Esophagus (tissue), 2 donors: ENCODE data around the gene ZDHHC7. TPM values are rescaled to one million over a fixed set of nuclear protein-coding genes. Genes with fewer than 3 reads are reported as not detected.
"Not testable (repeated sequence)": the region's sequence is repeated elsewhere in the genome, so short reads cannot be mapped to it uniquely, and the experiment has no call there.

Experiments
- H3K27ac ChIP-seq, 2 donors: one replicate each; pipeline ENCODE4 v1.5.1; 2013; ENCODE audit warnings: low read depth in 2 of 2, mild to moderate bottlenecking in 2 of 2, inconsistent platforms in 1 of 2, low read length in 1 of 2, moderate library complexity in 1 of 2
- H3K27me3 ChIP-seq, 2 donors: one replicate each; pipeline ENCODE4 v1.6.1; 2013; ENCODE audit warnings: low read length in 2 of 2, control low read depth in 1 of 2, mild to moderate bottlenecking in 1 of 2; ENCODE audit not compliant: insufficient read depth in 2 of 2, control insufficient read depth in 1 of 2
- H3K36me3 ChIP-seq, 2 donors: one replicate each; pipeline ENCODE4 v1.6.1; 2013; ENCODE audit warnings: low read length in 1 of 2; ENCODE audit not compliant: control insufficient read depth in 2 of 2, insufficient read depth in 2 of 2
- H3K4me1 ChIP-seq, 2 donors: one replicate each; pipeline ENCODE4 v1.6.1; 2013; ENCODE audit warnings: low read length in 1 of 2; ENCODE audit not compliant: control insufficient read depth in 2 of 2, insufficient read depth in 2 of 2
- H3K4me3 ChIP-seq, 2 donors: one replicate each; pipeline ENCODE4 v1.5.1; 2013; ENCODE audit warnings: low read length in 2 of 2, mild to moderate bottlenecking in 2 of 2, low read depth in 1 of 2, moderate library complexity in 1 of 2
- H3K9me3 ChIP-seq, 2 donors: one replicate each; pipeline ENCODE4 v1.6.1; 2013; ENCODE audit warnings: mild to moderate bottlenecking in 2 of 2, low read depth in 1 of 2, low read length in 1 of 2, moderate library complexity in 1 of 2; ENCODE audit not compliant: control insufficient read depth in 2 of 2, insufficient read depth in 1 of 2
- WGBS, 2 donors: extraction: QIAGEN DNeasy Blood & Tissue Kit; methylation state at CpG; one replicate each; pipeline ENCODE4 v1.1.7; 2013; 5-methylcytosine and 5-hydroxymethylcytosine counted together
- polyA plus RNA-seq, 2 donors: library from polyadenylated mRNA; stranded (reverse); fragments of 200-250 nt; gene quantifications; one replicate each; pipeline ENCODE4 v1.2.3, GENCODE V29; 2013
- donor health status: healthy with polysubstance abuse.
- donor health status: Bipolar disorder and iron deficiency.

ZDHHC7 gene
- polyA plus RNA-seq, 2 donors, result 17.1 to 17.9 TPM

DNA sequence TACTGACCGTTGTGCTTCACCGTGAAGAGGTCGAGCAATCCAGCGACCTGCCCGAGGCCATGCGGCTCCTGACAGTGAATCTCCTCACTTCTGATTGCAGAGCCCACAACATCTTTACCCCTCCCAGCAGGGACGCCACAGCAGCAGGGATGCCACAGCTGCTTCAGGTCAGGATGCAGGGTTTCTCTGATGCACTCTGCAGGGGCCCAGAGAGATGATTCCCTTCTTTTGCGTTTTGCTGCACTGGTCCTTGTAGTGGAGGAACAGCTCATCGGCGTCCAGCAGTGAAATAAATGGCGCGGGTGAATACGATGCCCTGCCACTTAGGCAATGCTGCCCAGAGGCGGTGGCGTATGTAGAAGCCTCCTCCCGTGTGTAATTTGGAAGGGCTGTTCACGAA, 21.8 kb upstream of the ZDHHC7 start:
- H3K36me3 ChIP-seq, result no peaks in the 10 kb centered on the region
- no peaks in the 10 kb centered on the region for H3K9me3 ChIP-seq
- H3K4me1 ChIP-seq, result peaks cover 7 to 20% of the 10 kb centered on the region in 2 donors
- H3K27ac ChIP-seq, result no peak overlapping the region
- no peak overlapping the region for H3K4me3 ChIP-seq
- 93 to 94% methylated on average over 17 of the region's 17 CpGs for WGBS, 2 donors
- no peaks in the 10 kb centered on the region for H3K27me3 ChIP-seq

DNA sequence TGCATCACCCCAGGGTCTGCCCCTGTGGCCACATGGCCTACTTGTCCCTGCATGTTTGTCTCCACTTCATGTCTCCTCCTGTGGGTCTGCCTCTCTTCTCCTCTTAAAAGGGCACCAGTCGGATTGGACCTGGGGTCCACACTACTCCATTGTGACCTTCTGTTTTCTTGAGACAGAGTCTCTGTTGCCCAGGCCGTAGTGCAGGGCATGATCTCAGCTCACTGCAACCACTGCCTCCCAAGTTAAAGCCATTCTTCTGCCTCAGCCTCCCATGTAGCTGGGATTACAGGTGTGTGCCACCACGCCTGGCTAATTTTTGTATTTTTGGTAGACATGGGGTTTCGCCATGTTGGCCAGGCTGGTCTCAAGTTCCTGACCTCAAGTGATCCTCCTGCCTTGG, 20.9 kb upstream of the ZDHHC7 start:
- peaks cover 11 to 22% of the 10 kb centered on the region in 2 donors for H3K4me1 ChIP-seq
- H3K27me3 ChIP-seq, H3K27ac ChIP-seq, H3K36me3 ChIP-seq, H3K4me3 ChIP-seq, H3K9me3 ChIP-seq: not testable (repeated sequence)
- 96 to 100% methylated on average over 4 of the region's 4 CpGs for WGBS, 2 donors

GRCh38 chr16:85031451-85031850, 20.1 kb upstream of the ZDHHC7 start:
- Histone ChIP-seq H3K27me3 (no peaks in the 10 kb centered on the region), H3K4me3 (no peak overlapping the region), H3K9me3 (no peaks in the 10 kb centered on the region), H3K27ac (peak overlapping the region in 1 of 2 donors; percentile 44), H3K36me3 (no peaks in the 10 kb centered on the region), H3K4me1 (peaks cover 9 to 18% of the 10 kb centered on the region in 2 donors)
- WGBS, 2 donors, result 68 to 74% methylated on average over 5 of the region's 5 CpGs

GRCh38 chr16:85029981-85030401, 18.7 kb upstream of the ZDHHC7 start:
- 43 to 58% methylated on average over 16 of the region's 16 CpGs for WGBS, 2 donors
- Histone ChIP-seq H3K4me1 (peaks cover 8 to 17% of the 10 kb centered on the region in 2 donors), H3K4me3 (no peak overlapping the region), H3K9me3 (no peaks in the 10 kb centered on the region), H3K27ac (peak overlapping the region; percentile 57 to 91), H3K36me3 (no peaks in the 10 kb centered on the region), H3K27me3 (no peaks in the 10 kb centered on the region)

DNA sequence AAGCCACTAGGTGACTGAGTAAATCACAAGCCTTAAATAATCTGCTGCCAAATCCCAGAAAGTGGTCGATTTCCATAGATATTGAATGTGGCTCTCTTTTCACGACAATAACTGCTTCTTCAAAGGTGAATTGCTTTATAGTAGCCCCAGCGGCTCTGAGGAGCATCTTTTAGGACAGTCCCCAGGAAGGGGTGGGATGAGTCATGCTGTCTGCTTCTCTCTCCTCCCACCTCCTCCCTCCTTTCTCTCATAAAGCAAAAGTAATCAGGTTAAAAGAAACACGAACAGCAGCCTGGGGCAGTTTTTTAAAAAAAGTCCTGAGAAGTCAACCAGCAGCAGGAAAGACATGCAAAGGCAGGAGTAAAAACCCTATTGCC, 18.1 kb upstream of the ZDHHC7 start:
- peak overlapping the region in 1 of 2 donors; percentile 16 for H3K4me3 ChIP-seq

GRCh38 chr16:85028685-85029407, 17.5 kb upstream of the ZDHHC7 start:
- Histone ChIP-seq H3K36me3 (no peaks in the 10 kb centered on the region), H3K27me3 (no peaks in the 10 kb centered on the region), H3K9me3 (no peaks in the 10 kb centered on the region), H3K27ac (peak overlapping the region; percentile 57 to 86), H3K4me1 (peaks cover 6 to 16% of the 10 kb centered on the region in 2 donors), H3K4me3 (peak overlapping the region; percentile 60 to 79)
- 10 to 19% methylated on average over 17 of the region's 17 CpGs for WGBS, 2 donors

More for the DNA sequence above, 18.1 kb upstream of the ZDHHC7 start:
- Histone ChIP-seq H3K36me3 (no peaks in the 10 kb centered on the region), H3K9me3 (no peaks in the 10 kb centered on the region), H3K27me3 (no peaks in the 10 kb centered on the region), H3K4me1 (peaks cover 6 to 16% of the 10 kb centered on the region in 2 donors), H3K27ac (peak overlapping the region; percentile 57 to 91)
- WGBS, 2 donors, result 14 to 27% methylated on average over 4 of the region's 4 CpGs

GRCh38 chr16:85027958-85028684, 16.8 kb upstream of the ZDHHC7 start:
- H3K9me3 ChIP-seq, result no peaks in the 10 kb centered on the region
- H3K36me3 ChIP-seq, result no peaks in the 10 kb centered on the region
- peak overlapping the region; percentile 78 to 86 for H3K27ac ChIP-seq
- H3K4me1 ChIP-seq, result peaks cover 6 to 16% of the 10 kb centered on the region in 2 donors
- H3K27me3 ChIP-seq, result no peaks in the 10 kb centered on the region
- peak overlapping the region; percentile 60 to 79 for H3K4me3 ChIP-seq
- WGBS, 2 donors, result 3% methylated on average over 34 to 41 of the region's 41 CpGs

GRCh38 chr16:85027349-85027957, 16.1 kb upstream of the ZDHHC7 start, which contains the start of gene KIAA0513:
Gene KIAA0513, plus strand, starts transcription at chr16:85027795. Its CDS starts 39,277 bp downstream, at chr16:85067072.
- peak within 1 kb of the TSS; percentile 60 to 79 for H3K4me3 ChIP-seq
- peak within 1 kb of the TSS; percentile 78 to 92 for H3K27ac ChIP-seq

DNA sequence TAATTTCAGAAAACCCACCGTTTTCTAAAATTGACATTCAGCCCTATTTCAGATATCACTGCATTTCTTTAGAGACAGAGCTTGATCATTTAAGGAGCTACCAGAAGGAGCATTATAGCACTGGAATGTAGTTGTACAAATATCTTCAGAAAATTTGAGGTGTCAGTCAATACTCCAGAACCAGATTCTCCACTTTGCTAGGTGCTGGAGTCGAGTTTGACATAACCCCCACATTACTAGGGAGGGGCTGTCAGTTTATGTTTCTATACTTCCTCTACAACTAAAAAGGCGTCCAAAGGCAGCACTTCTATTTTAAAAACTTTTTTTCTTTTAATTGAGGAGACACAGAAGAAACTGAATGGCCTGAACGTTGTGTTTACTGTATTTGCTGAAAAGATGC, 15.4 kb upstream of the ZDHHC7 start:
- H3K27me3 ChIP-seq, result no peaks in the 10 kb centered on the region
- peak overlapping the region in 1 of 2 donors; percentile 79 for H3K4me3 ChIP-seq
- peaks cover 6 to 16% of the 10 kb centered on the region in 2 donors for H3K4me1 ChIP-seq
- no peaks in the 10 kb centered on the region for H3K9me3 ChIP-seq
- no peaks in the 10 kb centered on the region for H3K36me3 ChIP-seq
- WGBS, 2 donors, result 33 to 39% methylated on average over 4 of the region's 4 CpGs
- H3K27ac ChIP-seq, result peak overlapping the region in 1 of 2 donors; percentile 78

More at GRCh38 chr16:85027349-85027957, 16.1 kb upstream of the ZDHHC7 start, which contains the start of gene KIAA0513:
- Histone ChIP-seq H3K9me3 (no peaks in the 10 kb centered on the region), H3K27me3 (no peaks in the 10 kb centered on the region), H3K36me3 (no peaks in the 10 kb centered on the region), H3K4me1 (peaks cover 6 to 16% of the 10 kb centered on the region in 2 donors)
- WGBS, 2 donors, result 0% methylated on average over 54 to 59 of the region's 59 CpGs
